HG03159 (cell line): ENCODE measurements around the gene ST3GAL2.
A peak's percentile ranks its signal among the peaks of the same experiment; 100 is the strongest.
"Not testable (repeated sequence)": the region's sequence is repeated elsewhere in the genome, so short reads cannot be mapped to it uniquely, and the experiment has no call there.

Experiments
- ATAC-seq: cut with Tn5 transposase; IDR thresholded peaks from one replicate; pipeline ENCODE4 v1.9.1; 2021; ENCODE audit warnings: mild to moderate bottlenecking, moderate library complexity; ENCODE audit not compliant: unreplicated experiment

ST3GAL2 gene

DNA sequence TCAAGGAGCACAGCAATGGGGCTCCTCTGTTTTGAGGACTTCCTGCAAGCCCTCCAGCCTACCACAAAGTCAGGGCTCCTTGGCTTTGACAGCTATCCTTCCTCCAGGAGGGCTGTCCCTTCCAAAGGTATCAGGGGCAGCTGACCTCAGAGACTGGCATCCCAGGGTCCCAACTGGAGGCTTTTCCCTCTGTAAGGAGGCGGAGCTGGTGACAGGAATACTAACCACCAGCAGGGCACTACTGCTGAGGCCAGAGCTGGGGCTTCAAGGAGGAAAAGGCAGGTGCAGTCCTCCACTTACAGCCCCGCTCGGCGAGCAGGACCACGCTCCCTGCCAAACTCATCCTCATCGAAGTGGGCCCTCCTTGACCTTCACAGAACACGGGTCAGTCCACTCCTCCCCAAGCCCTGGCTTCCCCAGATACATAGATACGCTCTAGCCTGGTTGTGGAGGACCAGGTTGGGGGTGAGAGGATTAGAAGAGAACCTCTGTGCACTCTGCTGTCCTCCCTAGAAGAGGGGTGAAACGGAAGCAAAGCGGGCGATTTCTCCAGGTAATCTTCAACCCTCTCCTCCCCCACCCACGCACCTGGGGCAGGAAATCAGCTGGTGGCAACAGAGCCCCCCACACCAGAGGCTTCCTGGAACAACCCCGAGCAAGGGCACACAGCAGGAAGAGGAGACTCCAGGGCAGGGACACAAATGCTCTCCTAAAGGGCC is 20.5 kb downstream of the ST3GAL2 start:
- ATAC-seq: no peak

DNA sequence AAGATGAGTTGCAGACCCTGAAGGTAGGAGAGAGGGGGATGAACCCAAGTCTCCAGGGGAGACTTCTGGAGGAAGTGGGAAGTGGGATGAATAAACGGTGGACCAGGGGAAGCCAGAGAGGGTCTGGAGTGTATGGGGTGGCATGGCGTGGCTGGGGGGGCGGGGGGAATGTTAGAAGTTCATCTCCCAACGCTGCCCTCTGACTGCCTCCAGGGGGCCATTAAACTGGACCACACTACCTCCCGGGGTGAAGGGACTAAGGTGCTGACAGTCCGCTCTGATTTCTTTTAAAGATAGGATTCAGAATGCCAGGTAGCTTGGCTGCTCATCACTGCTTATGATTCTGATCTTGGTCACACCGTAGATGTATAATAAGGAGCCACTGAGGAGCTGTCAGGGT is 21.2 kb downstream of the ST3GAL2 start:
- ATAC-seq: no peak

DNA sequence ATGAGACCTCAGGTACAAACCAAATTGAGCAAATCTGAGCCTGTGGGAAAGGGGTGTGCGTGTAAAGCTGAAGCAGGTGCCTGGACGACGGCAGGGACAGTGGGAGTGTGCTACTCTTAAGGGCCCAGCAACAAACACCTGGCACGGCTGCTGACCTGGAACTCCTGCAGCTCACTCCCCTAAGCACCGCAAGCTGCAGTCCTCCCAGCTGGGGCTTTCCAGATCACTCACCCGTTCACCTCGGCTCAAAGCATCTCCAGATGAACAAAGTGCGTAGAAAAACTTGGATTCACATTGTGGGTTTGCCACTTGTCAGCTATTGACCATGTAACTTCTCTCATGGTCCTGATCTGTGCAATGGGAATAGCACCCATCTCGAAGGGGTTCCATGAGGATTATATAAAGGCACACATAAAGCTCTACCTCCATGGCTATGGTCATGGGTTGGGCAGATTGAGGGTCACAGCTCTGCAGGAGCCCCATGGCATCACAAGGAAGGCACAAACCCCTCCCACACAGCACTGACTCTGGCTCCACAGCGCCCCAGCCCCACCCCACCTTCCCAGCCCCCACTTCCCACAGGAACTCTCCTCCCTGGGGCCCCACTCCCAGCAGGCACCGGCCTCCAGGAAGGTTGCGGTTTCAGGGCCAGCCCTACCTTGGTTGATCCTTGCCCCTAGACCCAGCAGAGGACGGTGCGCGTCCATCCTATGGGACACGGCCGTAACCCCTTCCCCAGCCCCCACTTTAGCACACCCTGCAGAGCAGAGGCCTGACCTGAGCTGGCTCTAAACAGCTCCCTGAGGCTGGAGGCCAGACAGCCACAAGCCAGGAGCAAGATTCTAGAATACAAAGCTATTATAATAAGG is 21.9 kb downstream of the ST3GAL2 start:
- peak; percentile 68 for ATAC-seq

DNA sequence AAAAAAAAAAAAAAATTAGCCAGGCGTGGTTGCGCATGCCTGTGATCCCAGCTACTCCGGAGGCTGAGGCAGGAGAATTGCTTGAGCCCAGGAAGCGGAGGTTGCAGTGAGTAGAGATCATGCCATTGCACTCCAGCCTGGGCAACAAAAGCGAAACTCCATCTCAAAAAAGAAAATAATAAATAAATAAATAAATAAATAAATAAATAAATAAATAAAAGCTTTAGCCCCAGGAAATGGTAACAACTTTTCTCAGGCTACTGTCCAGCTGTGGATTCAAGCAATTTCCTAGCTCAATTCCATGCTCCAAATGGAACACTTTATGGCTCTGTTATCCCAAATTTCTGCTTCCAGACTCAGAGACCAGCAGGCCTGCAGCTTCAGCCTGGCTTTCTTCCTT is 25.3 kb downstream of the ST3GAL2 start:
- not testable (repeated sequence) for ATAC-seq

DNA sequence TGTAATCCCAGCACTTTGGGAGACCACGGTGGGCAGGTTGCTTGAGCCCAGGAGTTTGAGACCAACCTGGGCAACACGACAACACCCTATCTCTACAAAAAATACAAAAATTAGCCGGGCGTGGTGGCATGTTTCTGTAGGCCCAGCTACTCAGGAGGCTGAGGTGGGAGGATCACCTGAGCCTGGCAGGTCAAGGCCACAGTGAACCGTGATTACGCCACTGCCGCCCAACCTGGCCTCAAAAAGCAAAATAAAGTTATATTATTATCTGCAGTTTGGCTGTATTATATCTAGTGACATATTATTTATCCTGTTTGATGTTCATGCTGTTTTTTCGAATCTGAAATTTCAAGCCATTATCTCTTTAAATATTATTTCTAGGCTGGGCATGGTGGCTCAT is 26.5 kb downstream of the ST3GAL2 start:
- no peak for ATAC-seq

DNA sequence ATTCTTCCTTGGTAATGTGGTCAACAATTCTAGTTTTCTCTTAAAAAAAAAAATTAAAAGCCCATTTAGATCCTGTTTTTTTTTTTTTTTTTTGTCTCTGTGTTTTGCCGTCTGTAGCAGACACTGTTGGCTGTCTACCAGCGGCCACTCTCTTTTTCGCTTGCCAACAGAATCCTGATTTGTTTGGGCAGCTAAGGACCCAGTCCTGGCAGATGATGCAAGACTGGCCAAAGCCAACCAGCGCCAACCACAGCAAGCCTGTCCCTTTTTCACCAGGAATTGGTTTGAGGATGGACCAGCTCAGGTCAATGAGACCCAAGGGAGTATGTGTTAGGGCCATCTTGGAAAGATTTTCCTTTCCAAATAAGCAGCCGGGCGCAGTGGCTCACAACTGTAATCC is 28.2 kb downstream of the ST3GAL2 start:
- no peak for ATAC-seq

DNA sequence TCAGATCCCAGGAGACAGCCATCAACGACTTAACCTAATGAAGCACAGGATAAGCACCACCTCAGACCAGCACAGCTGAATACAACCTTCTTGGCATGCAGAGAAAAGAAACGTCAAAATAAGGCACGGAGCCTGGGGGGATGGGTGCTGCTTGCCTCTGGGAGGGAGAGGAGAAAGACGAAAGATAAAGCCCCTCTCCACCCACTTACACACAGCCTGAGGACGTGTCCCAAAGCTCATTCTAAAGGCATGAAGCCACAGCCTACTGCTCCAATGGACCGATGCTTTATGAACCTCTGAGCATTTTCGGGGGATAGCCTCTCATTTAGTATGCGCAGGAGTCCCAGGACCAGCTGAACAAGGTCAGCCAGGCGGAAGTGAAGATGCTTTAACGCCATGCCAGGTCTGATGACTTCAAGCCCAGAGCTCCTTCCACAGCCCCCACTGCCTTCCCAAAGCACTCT is 31.1 kb downstream of the ST3GAL2 start:
- no peak for ATAC-seq

DNA sequence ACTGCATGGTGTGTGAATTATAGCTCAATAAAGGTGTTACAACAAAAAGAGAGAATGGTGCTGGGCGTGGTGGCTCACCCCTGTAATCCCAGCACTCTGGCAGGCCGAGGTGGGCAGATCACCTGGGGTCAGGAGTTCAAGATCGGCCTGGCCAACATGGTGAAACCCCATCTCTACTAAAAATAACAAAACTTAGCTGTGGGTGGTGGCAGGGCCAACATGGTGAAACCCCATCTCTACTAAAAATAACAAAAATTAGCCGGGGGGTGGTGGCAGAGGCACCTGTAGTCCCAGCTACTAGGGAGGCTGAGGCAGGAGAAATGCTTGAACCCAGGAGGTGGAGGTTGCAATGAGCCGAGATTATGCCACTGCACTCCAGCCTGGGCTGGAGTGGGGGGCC is 32.8 kb downstream of the ST3GAL2 start:
- ATAC-seq: not testable (repeated sequence)

DNA sequence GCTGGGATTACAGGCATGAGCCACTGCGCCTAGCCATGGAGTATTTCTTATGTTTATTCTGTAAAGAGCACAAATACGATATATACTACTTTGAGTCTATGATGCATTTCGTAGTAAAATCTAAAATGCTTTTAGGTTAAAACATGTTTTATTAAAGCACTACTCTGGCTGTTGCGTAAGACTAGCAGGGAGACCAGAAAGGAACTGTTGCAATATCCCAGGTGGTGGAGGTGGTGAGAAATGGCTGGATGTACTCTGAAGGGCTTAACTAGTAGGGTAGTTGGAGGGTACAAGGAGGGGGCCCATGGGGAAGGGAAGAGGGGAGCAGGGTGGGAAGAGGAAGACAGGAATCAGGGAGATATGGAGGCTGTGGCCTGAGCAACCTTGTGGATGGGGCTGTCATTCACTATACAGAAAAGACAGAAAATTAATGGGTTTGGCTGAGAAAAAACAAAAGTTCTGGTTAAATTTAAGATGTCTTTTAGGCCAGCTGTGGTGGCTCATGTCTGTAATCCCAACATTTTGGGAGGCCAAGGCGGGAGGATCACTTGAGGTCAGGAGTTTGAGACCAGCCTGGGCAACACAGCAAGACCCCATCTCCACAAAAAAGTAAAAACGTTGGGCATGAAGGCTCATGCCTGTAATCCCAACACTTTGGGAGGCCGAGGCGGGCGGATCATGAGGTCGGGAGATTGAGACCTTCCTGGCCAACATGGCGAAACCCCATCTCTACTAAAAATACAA is 35.8 kb downstream of the ST3GAL2 start:
- no peak for ATAC-seq

DNA sequence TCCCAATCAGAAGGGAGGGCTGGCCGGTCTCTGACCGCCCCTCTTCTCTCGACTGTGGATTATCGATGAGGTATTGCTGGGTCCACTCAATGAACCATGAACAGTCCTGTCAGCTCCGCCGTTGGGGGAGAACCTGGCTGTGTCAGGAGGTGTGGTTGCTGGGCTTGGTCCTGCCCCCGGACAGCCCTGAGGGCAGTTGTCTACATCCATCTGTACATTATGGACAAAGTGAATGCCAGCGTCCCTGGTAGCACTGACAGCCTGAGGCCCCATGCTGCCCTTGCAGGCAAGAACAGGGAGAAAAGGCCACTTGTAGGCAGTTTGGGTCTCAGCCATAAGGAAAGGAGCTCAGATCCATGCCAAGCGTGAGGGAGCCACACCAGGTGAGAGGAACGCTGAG is 38.9 kb downstream of the ST3GAL2 start:
- ATAC-seq: no peak

DNA sequence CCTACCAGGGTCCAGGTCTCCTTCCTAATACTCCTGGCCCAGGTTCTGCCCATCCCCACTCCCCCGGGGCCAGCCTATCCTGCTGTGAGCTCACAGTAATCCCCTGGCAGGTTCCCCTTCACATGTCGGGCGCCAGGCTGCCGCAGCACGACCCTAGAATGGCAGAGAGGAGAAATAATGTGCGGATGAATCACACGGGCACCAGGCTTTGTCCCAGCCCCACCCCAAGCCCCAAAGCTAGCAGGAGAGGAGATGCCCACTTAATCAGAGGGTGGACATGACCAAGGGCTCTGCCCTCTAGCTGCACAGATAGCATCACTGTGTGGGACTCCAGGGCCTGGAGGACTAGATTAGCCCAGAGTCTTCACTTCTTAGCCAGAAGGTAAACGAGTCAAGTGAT is 39.5 kb downstream of the ST3GAL2 start:
- ATAC-seq: no peak

DNA sequence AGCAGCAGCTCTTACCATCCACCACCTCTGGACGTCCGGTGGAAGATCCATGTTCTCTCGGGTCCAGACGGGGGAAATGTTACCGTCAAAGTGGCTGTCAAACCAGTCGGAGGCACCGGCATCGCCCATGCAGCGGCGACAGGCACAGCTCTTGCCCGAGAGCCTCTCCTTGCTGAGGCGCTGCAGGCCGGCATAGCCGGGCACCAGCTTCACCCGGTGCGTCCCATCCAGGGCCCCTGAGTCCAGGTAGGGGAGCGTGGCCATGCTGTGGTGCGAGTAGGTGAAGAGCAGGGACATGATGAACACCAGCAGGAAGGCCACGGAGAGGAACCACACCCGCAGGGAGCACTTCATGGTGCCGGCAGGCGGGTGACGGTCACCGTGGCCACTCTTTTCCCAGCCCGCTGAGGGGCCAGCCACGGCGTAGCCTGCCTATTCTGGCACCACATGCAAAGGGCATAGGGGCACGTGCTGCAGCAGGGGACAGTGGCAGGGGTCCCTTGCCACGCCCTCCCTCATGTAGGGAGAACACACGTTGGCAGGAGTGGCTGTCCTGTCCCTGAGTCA is 40.6 kb downstream of the ST3GAL2 start:
- ATAC-seq: no peak

DNA sequence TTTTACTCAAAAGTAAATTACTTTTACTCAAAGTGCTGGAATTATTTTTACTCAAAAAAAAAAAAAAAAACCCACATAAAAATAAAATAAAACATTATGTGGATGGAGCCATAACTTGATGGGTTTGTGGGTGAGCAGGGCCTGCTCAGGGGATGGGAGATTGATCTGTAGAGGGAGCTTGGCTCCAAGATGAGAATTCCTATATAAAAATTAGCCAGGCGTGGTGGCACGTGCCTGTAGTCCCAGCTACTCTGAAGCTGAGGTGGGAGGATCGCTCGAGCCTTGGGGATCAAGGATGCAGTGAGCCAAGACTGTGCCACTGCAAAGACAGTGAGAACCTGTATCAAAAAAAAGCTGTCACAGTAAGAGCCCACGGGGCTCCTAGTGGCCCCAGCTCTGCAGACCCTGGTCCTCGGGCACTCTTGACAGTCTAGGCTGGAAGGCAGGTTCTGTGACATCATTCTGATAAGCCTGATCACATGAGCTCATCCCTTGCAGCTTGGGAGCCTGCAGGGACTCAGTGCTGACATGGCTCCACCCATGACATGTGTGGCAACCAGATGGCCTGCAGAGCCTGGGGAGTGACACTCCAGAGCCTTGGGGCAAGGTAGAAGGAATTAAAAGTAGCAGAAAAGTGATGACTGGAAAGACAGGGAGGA is 42.5 kb downstream of the ST3GAL2 start:
- no peak for ATAC-seq

DNA sequence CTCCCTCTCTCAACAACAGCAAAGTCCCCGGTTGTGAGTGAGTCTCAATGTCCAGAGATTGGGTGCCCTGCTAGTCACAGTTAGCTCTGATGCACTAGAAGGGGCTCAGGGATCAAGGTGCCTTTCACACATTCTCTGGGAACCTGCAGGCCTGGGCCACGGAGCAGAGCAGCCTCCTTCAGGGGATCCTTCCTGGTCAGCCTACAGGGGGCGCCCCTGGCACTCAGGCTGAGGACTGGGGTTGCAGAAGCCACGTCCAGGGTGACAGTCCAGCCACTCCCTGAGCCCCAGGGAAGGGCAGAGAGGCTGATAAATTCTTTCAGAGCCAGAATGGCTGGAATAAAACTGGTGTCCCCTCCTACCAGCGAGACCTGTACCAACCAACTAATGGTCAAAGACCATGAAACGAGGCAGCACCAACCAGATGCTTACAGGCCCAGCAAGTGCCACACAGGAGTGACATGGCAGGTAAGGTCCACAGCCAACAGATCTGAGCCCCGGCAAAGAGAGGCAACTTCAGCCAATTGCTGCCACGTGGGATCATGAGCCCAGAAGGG is 43.5 kb downstream of the ST3GAL2 start:
- ATAC-seq: no peak

DNA sequence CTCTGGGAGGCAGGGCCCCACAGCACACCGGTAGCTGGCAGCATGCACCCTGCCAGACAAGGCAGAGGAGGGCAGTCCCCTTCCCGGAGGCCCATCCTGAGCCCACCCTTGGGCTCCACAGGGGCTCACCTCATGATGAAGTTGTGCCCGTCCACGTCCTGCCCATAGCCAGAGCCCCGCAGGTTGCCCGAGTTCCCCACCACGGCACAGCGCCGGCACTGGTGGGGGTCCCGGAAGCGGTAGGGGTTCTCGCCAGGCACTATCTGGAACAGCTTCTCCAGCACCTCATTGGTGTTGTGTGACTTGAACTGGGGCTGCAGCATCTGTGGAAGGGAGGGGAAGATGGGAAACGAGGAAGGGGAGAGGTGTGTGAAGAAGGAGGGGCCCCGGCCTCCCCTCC is 44.0 kb downstream of the ST3GAL2 start:
- no peak for ATAC-seq

DNA sequence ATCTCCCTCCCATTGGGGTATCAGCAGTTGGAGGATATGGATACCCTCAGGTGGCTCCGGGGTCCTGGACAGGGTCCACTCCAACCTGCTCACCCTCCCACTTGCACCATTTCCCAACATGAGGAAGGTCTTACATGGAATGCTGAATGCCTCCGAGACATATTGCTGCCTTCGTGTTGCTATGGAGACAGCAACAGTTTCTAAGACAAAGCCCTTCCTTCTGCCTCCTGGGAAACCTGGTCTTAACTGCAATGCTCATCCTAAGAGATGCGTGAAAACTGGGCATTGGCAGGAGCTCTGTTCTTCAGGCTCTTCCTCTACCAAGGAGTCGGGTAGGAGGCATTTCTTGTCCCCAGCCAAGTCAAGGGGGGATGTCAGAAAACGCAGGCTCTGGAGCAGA is 45.2 kb downstream of the ST3GAL2 start:
- ATAC-seq: no peak

DNA sequence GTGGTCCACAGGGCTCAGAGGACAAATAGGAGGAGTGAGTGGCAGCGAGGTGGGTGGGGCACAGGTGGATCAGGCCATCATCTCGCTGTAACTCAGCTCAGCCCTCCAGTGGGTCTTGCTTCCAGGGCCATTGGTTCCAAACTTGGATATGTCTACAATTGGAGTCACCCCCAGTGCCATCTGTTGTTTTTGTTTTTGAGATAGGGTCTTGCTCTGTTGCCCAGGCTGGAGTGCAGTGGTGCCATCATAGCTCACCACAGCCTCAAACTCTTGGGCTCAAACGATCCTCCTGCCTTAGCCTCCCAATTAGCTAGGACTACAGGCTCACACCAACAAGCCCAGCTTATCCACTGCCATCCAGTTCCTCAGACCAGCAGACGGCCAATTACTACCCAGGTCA is 46.3 kb downstream of the ST3GAL2 start:
- ATAC-seq: no peak

DNA sequence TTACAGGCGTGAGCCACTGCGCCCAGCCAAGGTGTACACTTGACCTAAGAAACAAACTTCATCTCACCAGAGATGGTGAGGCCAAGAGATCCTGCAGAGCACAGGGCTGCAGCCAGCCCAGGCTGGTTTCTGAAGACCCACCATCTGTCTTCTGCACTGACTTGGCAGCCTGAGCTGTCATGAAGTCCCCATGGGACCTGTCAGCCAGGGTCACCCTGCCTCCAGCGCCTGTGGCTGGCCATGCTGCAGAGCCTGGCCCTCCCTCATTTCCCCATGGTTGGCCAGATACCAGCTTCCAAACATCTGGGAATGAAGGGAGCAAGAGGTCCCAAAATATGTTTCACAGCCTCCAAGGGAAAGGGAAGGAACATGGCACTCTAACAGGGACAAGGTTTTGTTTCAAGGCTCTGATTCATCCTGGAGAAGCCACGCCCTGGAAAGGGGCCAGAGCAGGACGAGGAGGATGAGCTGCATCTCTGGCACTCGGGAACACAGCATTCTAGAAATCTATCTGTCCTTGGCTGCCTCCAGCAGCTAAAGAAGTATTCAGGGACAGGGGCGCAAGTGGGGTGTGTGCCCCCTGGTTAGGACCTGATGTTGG is 46.9 kb downstream of the ST3GAL2 start:
- ATAC-seq: no peak

DNA sequence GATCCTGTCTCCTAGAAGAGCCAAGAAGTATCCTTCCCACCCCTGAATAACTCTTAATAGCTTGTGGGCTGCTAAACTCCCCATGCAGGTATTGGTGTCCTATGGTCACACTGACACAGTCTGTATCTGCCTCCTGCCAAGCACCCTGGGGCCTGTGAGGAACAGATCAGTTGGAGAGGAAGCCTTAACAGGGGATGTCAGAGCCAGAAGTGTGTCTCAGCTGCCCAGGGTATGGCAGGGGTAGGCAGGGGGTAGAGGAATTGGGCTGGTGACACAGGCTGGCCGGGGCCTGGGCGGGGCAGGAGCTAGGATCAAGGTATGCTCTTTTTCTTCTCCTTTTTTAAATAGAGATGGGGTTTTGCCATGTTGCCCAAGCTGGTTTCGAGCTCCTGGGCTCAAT is 47.5 kb downstream of the ST3GAL2 start:
- ATAC-seq: no peak

DNA sequence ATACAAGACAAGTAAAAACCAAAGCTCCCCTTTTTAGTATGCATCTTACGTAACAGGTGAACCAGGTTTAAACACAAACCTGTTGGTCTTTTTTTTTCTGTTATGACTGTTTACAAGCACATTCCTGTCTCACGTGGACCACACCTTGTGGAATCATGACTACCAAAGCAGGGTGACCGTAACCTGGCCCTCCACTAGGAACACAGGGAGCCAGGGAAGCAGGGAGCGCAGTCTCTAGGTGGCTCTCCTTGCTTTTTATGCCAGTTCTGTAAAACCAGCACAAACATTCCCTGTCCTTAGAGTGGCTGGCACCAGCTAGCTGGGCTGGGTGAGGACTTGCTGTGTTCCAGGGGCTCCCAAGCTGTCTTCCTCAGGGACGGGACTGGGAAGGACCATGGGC is 48.1 kb downstream of the ST3GAL2 start:
- ATAC-seq: no peak
